Prostate gland (tissue), 2 donors: ENCODE data around the gene LACRT. TPM values are rescaled to one million over a fixed set of nuclear protein-coding genes. Genes with fewer than 3 reads are reported as not detected.
"Not testable (repeated sequence)": the region's sequence is repeated elsewhere in the genome, so short reads cannot be mapped to it uniquely, and the experiment has no call there.

Source experiments
- DNase-seq: peaks from one replicate; pipeline ENCODE4 v3.0.0-alpha.2; 2019; ENCODE audit warnings: low spot score
- H3K27ac ChIP-seq, 2 donors: fragments of 200-600 bp; sonication (generic); 2 replicates each; pipeline ENCODE4 v1.5.1; 2017 to 2019
- H3K27me3 ChIP-seq: fragments of 200-600 bp; sonication (generic); replicated peaks from 2 replicates; pipeline ENCODE4 v1.5.1; 2019; ENCODE audit not compliant: insufficient read depth
- H3K36me3 ChIP-seq, 2 donors: fragments of 200-600 bp; sonication (generic); 1 replicate in 1 of 2; 2 replicates in 1 of 2; pipeline versions ENCODE4 v1.5.1 to v1.8.1; 2017 to 2019
- H3K4me1 ChIP-seq: fragments of 200-600 bp; sonication (generic); replicated peaks from 2 replicates; pipeline ENCODE4 v1.5.1; 2019
- H3K4me3 ChIP-seq, 2 donors: fragments of 200-600 bp; sonication (generic); 2 replicates each; pipeline ENCODE4 v1.5.1; 2017 to 2019
- H3K9me3 ChIP-seq: fragments of 200-600 bp; sonication (generic); 2 replicates; pipeline ENCODE4 v1.5.1; 2017
- POLR2A ChIP-seq: fragments of 450-650 bp; IDR thresholded peaks from one replicate; pipeline ENCODE4 v1.6.1; 2016; ENCODE audit warnings: antibody characterized with exemption, mild to moderate bottlenecking
- POLR2AphosphoS5 ChIP-seq: sonication (generic); formaldehyde crosslinking; IDR thresholded peaks from one replicate; pipeline ENCODE4 v1.6.1; 2017; ENCODE audit warnings: antibody characterized with exemption
- WGBS: methylation state at CpG from one replicate; pipeline ENCODE4 v1.1.5; 2018; 5-methylcytosine and 5-hydroxymethylcytosine counted together
- intact Hi-C: fragments of 100-400 bp; cut with DNase I; formaldehyde crosslinking; loops from one replicate; pipeline ENCODE4 v1.14.2; 2022
- total RNA-seq, 2 donors: library from RNA; depleted of rRNA; stranded (reverse); fragments of >200 nt; gene quantifications; one replicate each; pipeline ENCODE4 v1.1.0, GENCODE V29; 2016
- TF ChIP-seq, protein P1 (sequence below), 4 experiments: fragments of 200-600 bp in 2 of 4; fragments of 450-650 bp in 2 of 4; sonication (generic) in 2 of 4; IDR thresholded peaks; 1 replicate in 3 of 4; 2 replicates in 1 of 4; pipeline ENCODE4 v1.5.1; 2016 to 2019; ENCODE audit warnings: antibody characterized with exemption in 4 of 4, mild to moderate bottlenecking in 2 of 4, moderate library complexity in 2 of 4

Gene LACRT
- total RNA-seq, 2 donors from 2014 or later = not detected

DNA sequence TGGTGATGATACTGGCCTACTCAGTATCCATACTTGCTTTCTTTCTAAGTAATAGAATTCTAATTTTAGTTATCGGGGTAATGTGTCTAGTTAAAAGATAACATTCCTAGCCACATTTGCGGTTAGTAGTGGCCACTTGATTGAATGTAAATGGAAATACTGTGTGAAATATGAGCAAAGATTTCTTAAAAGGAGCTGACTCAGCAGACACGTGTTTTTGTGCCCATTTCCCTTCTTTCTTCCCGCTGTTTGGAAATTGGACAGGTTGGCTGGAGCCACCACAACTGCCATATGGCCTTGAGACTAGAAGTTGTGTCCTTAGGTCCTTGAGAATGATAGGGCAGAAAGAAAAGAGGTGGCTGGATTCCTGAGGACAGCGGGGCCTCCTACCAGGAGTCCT is 33.2 kb upstream of the LACRT start:
- Histone ChIP-seq H3K36me3 (no peaks in the 10 kb centered on the region), H3K9me3 (no peaks in the 10 kb centered on the region), H3K4me3 (no peak overlapping the region), H3K4me1 (no peaks in the 10 kb centered on the region), H3K27me3 (no peaks in the 10 kb centered on the region), H3K27ac (no peak overlapping the region)
- 90% methylated on average over 5 of the region's 5 CpGs for WGBS
- TF ChIP-seq, protein P1, sequence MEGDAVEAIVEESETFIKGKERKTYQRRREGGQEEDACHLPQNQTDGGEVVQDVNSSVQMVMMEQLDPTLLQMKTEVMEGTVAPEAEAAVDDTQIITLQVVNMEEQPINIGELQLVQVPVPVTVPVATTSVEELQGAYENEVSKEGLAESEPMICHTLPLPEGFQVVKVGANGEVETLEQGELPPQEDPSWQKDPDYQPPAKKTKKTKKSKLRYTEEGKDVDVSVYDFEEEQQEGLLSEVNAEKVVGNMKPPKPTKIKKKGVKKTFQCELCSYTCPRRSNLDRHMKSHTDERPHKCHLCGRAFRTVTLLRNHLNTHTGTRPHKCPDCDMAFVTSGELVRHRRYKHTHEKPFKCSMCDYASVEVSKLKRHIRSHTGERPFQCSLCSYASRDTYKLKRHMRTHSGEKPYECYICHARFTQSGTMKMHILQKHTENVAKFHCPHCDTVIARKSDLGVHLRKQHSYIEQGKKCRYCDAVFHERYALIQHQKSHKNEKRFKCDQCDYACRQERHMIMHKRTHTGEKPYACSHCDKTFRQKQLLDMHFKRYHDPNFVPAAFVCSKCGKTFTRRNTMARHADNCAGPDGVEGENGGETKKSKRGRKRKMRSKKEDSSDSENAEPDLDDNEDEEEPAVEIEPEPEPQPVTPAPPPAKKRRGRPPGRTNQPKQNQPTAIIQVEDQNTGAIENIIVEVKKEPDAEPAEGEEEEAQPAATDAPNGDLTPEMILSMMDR (IDR thresholded peaks at IDR 0.05) = no peak
- TF ChIP-seq POLR2A = no peak
- no peak for TF ChIP-seq POLR2AphosphoS5
- DNase-seq = no peak
- intact Hi-C loops = no loop called here

DNA sequence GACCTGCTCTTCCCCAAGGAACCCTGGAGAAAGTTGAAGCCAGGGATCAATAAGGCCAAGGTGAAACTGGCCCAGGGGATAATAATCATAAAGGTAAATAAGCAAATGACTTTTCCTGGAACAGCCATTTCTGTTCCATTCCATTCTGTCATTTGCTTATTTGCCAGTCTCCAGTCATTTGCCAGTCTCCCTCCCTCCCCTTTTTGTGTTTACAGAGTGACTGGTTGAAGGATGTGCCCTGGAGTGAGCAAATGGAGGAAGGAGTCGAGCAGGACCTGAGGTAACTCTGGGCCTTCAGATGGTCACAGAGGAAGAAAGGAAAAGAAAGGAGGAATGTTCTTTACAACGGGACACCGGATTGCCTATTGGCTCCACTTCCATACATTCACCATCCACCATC is 31.3 kb upstream of the LACRT start:
- WGBS = 83% methylated on average over 3 of the region's 3 CpGs
- intact Hi-C loops = no loop called here
- TF ChIP-seq POLR2A (no peak), POLR2AphosphoS5 (no peak)
- TF ChIP-seq, protein P1 (IDR thresholded peaks at IDR 0.05) = no peak
- H3K27ac ChIP-seq = no peak overlapping the region
- no peak overlapping the region for H3K4me3 ChIP-seq
- H3K9me3 ChIP-seq = no peaks in the 10 kb centered on the region
- no peaks in the 10 kb centered on the region for H3K27me3 ChIP-seq
- no peak for DNase-seq
- no peaks in the 10 kb centered on the region for H3K36me3 ChIP-seq
- no peaks in the 10 kb centered on the region for H3K4me1 ChIP-seq

DNA sequence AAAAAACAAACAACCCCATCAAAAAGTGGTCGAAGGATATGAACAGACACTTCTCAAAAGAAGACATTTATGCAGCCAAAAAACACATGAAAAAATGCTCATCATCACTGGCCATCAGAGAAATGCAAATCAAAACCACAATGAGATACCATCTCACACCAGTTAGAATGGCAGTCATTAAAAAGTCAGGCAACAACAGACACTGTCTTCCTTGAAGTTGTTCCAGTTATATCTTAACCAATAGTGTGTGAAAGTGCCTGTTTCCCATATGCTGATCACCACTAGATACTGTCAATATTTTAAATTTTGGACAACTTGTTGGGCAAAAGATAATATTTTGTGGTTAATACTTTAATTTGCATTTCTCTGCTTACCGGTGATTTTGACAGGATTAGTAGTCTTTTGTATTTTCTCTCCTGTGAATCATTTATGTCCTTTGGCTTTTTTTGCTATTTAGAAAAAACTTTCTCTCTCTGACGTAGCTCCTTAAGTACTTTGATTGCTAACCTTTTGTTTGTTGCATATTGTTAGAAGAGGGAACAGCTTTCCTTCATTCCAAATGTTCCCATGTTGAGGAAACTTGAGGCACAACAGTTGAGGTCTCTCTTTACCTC is 30.4 kb upstream of the LACRT start:
- H3K36me3 ChIP-seq, H3K9me3 ChIP-seq, H3K4me3 ChIP-seq, DNase-seq, H3K27me3 ChIP-seq, H3K27ac ChIP-seq, intact Hi-C loops, H3K4me1 ChIP-seq: not testable (repeated sequence)
- WGBS = 58% methylated on average over 3 of the region's 3 CpGs

DNA sequence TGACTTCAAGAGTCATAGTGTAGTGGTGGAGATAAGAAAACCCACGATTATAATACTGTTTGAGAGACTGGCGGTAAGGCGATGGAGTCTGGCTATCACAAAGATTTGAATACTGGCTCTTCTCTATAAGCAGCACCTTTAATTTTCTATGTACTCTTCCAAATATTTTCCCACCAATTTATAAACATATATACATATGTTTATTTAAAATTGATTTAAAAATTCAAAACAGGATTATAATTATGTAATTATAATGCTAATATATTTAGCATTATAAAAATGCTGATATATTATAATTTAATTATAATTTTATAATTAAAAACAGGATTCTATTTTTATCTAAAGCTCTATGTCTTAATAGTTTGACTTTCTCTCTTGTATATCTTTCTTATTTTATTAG is 28.9 kb upstream of the LACRT start:
- Histone ChIP-seq H3K4me3 (no peak overlapping the region), H3K27ac (no peak overlapping the region), H3K4me1 (no peaks in the 10 kb centered on the region), H3K9me3 (no peaks in the 10 kb centered on the region), H3K36me3 (no peaks in the 10 kb centered on the region), H3K27me3 (no peaks in the 10 kb centered on the region)
- intact Hi-C loops = no loop called here
- 86% methylated on average over 3 of the region's 3 CpGs for WGBS
- DNase-seq = no peak
- TF ChIP-seq, protein P1 (IDR thresholded peaks at IDR 0.05) = no peak
- TF ChIP-seq POLR2A = no peak
- TF ChIP-seq POLR2AphosphoS5 = no peak

DNA sequence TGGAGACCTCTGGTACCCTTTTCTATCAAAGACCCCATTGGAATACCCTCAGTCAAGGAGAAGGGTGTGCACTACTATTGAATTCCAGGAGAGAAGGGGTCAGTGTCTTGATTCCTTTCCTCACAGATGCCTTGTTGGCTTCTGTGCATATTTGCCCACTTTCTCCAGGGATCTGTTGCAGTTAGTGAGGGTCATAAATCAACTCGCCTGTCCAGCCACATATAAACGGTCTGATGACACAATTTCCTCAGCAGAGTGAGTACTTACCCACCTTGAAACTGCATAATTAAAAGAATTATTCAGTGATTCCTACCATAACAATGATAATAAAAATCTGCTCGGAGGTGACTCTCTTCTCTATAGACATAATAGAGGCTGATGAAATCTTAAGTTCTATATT is 27.3 kb upstream of the LACRT start:
- intact Hi-C loops = no loop called here
- Histone ChIP-seq H3K4me1 (no peaks in the 10 kb centered on the region), H3K9me3 (no peaks in the 10 kb centered on the region), H3K27me3 (no peaks in the 10 kb centered on the region), H3K36me3 (no peaks in the 10 kb centered on the region), H3K27ac (no peak overlapping the region), H3K4me3 (no peak overlapping the region)
- no peak for DNase-seq
- WGBS = 58% methylated on average over 3 of the region's 3 CpGs
- TF ChIP-seq POLR2A (no peak), POLR2AphosphoS5 (no peak)
- TF ChIP-seq, protein P1 (IDR thresholded peaks at IDR 0.05) = no peak
